SK-N-SH treated with all-trans-retinoic acid at 6 μM for 48 hours (cell line): Measurements from ENCODE around the gene SFMBT2.

Experiments
- GLIS3 ChIP-seq: fragments of 250-450 bp; sonication (Bioruptor Pico); IDR thresholded peaks from 2 replicates; pipeline ENCODE4 v1.5.0; 2020; ENCODE audit warnings: mild to moderate bottlenecking, moderate library complexity
- TOX ChIP-seq: fragments of 250-450 bp; sonication (Bioruptor Pico); IDR thresholded peaks from 2 replicates; pipeline ENCODE4 v1.8.0; 2021; ENCODE audit warnings: mild to moderate bottlenecking, moderate library complexity, borderline replicate concordance
- TF ChIP-seq, protein P1 (sequence below): fragments of 250-450 bp; sonication (Bioruptor Pico); IDR thresholded peaks from 2 replicates; pipeline ENCODE4 v1.5.1; 2020; ENCODE audit warnings: low read depth, mild to moderate bottlenecking, moderate library complexity
- TF ChIP-seq, protein P2 (sequence below): fragments of 250-450 bp; sonication (Bioruptor Pico); IDR thresholded peaks from 2 replicates; pipeline ENCODE4 v1.5.1; 2021; ENCODE audit warnings: mild to moderate bottlenecking, moderate library complexity

DNA sequence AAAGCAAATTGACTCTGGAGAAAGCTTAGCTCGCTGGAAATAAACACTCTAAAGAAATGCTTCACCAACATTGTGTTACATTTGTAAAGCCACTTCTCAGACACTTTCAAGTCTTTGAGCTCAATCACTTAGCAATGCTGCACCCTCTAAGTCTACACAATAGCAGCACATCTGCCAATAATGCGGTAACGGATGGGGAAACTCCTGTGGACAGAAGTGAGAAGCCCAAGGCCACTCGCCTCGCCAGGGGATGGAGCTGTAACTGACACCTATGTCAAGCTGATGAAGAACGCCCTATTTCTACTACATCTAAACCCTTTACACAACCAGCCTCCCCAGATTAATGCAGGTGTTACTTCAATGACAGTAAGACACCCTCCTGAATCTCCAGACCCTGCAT, 167.7 kb downstream of the SFMBT2 start:
- TF ChIP-seq TOX (no peak), GLIS3 (CRISPR knock-in tag) (no peak)
- TF ChIP-seq, protein P1, sequence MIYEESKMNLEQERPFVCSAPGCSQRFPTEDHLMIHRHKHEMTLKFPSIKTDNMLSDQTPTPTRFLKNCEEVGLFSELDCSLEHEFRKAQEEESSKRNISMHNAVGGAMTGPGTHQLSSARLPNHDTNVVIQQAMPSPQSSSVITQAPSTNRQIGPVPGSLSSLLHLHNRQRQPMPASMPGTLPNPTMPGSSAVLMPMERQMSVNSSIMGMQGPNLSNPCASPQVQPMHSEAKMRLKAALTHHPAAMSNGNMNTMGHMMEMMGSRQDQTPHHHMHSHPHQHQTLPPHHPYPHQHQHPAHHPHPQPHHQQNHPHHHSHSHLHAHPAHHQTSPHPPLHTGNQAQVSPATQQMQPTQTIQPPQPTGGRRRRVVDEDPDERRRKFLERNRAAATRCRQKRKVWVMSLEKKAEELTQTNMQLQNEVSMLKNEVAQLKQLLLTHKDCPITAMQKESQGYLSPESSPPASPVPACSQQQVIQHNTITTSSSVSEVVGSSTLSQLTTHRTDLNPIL (CRISPR knock-in tag), result no peak
- TF ChIP-seq, protein P2, sequence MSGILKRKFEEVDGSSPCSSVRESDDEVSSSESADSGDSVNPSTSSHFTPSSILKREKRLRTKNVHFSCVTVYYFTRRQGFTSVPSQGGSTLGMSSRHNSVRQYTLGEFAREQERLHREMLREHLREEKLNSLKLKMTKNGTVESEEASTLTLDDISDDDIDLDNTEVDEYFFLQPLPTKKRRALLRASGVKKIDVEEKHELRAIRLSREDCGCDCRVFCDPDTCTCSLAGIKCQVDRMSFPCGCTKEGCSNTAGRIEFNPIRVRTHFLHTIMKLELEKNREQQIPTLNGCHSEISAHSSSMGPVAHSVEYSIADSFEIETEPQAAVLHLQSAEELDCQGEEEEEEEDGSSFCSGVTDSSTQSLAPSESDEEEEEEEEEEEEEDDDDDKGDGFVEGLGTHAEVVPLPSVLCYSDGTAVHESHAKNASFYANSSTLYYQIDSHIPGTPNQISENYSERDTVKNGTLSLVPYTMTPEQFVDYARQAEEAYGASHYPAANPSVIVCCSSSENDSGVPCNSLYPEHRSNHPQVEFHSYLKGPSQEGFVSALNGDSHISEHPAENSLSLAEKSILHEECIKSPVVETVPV (CRISPR knock-in tag), result no peak
